HG03025 (cell line): ENCODE results near the gene TAAR1.
A peak's percentile ranks its signal among the peaks of the same experiment; 100 is the strongest.
"Not testable (repeated sequence)": the region's sequence is repeated elsewhere in the genome, so short reads cannot be mapped to it uniquely, and the experiment has no call there.

Source experiments
- ATAC-seq: cut with Tn5 transposase; IDR thresholded peaks from one replicate; pipeline ENCODE4 v1.9.1; 2021; ENCODE audit warnings: mild to moderate bottlenecking, moderate library complexity; ENCODE audit not compliant: unreplicated experiment, low FRiP score

TAAR1 gene

DNA sequence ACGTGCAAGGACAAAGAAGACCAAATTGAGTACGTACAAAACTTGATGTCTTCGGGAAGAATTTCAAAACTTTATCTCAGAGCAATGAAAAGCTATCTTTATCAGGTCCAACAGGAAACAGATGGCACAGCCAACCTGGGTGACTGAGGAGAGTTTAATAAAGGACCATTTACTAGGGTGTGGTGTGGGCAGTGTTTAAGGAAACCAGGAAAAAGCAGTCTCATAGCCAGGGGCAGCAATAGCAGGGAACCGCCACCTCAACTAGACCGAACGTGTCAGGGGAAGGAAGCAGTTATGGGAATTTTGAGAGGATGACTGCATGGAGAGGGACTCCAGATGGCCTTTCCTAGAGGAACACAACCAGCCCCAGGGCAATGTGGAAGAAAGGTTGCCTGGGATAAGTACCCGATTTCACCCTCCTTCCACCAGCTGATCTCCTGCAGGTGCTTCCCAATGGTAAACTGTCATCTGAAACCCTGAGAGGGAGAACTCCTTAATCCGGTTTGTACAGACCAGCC, 54.3 kb downstream of the TAAR1 start:
- no peak for ATAC-seq

DNA sequence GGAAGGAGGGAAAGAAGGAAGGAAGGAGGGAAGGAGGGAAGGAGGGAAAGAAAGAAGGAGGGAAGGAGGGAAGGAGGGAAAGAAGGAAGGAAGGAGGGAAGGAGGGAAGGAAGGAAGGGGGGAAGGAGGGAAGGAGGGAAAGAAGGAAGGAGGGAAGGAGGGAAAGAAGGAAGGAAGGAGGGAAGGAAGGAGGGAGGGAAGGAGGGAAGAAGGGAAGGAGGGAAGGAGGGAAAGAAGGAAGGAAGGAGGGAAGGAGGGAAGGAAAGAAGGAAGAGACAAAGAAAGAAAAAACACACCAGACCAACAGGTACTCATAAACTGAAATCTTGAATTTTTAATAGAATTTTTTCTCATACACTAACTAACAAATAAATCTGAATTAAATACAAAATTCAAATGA, 58.1 kb downstream of the TAAR1 start:
- ATAC-seq = not testable (repeated sequence)

DNA sequence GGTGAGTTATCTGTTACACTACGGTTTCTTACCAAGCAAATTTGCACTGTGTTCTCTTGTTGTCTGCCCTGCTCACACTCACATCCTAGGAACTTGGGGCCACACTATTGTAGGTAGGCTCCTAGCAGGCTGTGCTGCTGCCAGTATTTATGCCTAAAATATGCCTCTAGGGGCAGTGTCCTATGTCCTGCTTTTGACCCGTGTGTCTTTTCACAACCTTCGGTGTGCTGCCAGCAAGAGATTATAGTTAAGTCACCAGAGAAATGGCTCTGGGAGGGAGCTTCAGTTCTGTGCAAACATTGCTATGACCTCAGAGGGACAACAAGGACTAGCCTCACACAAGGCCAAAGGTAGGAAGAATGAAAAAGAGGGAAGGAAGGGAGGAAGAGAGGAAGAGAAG, 60.5 kb downstream of the TAAR1 start:
- ATAC-seq = peak; percentile 69

DNA sequence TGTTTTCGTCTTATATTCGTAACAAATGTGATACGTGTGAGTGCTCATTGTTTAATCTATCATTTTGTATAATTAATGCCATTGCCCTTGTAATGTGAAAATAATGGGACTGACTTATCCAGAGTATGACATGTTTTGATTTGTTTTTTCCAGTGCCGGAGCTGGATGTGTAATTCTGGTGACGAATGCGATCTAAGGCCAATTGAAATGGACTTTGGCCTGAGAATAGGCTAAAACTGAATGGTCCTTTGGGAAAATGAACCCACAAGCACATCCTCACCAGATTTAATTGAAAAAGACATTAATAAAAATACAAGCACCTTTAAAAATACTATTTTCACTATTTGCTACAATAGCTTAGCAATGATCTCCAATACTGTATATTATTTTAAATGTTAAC, 62.8 kb downstream of the TAAR1 start:
- ATAC-seq = no peak
